ENCODE results near the gene FAM131B.

FAM131B gene

DNA sequence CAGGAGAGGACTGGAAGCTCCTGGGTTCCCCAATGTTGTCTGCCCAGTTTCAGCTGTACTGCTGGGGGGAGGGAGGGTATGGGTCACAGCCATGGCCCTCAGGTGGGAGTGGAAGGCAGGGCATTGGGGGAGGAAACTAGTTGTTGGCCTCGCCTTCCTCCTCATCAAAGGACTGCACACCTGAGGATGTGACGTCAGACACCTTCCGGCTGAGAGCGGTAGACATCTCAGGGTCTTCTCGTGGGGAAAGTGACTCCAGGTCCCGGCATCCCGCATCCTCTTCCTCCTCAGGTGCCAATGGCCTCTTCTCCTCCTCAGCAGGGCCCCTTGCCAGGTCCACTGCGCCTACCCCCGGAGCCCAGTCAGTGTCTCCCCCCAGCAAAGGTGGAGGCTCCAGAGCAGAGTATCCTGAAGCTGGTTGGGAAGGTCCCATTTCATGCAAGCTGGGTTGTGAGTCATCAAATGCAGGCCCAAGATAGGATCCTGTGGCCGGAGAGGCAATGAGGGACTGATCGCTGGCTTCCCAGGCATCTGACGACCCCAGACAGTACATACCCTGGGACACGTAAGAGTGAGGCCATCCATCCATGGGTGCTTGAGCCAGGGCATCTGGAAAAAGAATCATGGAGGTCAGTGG is 6.0 kb downstream of the FAM131B start:
- DNase-seq, result no peak

GRCh38 chr7:143355450-143356385 is 6.8 kb downstream of the FAM131B start:
- DNase-seq, result no peak

DNA sequence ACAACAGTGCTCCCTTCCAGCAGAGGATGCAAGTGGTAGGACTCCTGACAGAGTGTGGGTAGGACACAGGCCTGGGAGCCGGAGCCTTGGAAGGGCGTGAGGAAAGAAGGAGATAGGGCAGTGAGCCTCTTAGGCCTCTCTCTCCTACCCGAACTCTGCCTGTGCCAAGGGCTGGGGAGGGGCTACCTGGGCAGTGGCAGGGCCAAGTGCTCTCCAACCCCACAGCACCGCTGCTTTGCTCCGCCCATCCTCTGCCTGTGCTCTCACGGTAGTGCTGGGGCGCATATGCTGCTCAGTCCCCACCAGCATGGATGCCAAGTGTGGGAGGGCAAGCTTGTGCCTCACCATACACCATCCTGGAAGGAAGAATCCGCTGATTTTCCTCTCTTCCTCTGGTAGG is 7.5 kb downstream of the FAM131B start:
- DNase-seq, result no peak

GRCh38 chr7:143354376-143354775 is 8.1 kb downstream of the FAM131B start:
- no peak for DNase-seq

GRCh38 chr7:143352531-143353002 is 9.9 kb downstream of the FAM131B start:
- DNase-seq, result no peak

DNA sequence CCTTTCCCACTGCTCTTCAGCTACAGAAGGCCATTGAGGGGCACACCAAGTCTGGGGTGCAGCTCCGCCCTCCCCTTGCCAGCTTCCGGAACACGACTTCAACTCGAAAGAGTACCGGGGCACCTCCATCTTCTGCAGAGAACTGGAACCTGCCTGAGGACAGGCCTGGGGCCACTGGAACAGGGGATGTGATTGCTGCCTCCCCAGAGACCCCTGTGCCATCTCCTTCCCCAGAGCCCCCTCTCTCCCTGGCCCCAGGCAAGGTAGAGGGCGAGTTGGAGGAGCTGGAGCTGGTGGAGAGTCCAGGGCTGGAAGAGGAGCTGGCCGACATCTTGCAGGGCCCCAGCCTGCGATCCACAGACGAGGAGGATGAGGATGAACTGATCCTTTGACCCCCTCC is 10.9 kb downstream of the FAM131B start:
- DNase-seq, result no peak

DNA sequence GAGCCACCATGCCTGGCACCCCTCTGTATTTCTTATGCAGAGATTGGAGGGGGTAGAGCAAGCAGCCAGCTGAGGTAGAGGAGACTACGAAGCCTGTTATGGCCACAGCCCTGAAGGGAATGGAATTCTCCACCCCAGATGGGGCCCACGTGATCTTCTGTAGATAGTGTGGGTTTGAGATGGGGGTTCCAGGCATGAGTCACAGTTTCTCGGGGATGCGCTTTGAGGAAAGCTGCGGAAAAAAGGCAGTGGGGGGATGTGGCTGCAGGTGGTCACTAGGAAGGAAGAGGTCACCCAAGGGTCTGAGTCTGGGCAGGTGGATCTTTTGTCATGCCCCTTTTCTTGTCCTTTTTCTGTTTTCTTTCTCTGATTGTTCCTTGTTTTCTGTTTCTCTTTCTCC is 11.5 kb downstream of the FAM131B start:
- DNase-seq, result no peak

- no peak for DNase-seq
Measured at GRCh38 chr7:143347950-143348349, 14.6 kb downstream of the FAM131B start.

DNA sequence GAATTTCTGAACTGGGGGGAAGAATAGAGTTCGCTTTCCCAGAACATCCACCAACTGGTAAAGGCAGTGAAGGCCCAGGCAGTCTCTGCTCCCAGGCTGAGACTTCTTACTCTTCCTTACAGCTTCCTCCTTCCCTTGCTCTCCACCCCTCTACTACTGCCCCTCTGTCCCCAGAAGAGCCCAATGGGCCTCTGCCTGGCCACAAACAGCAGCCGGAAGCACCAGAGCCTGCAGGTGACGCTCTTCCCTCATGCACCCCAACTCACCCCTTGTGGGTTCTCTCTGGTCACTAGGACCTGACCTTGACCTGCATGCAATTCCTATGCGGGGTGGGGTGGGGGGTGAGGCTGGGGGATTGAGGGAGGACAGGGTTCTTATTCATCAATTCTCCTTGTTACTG is 16.5 kb downstream of the FAM131B start:
- DNase-seq, result no peak

GRCh38 chr7:143345428-143345900 is 17.0 kb downstream of the FAM131B start:
- peak; percentile 69 for DNase-seq

GRCh38 chr7:143343596-143343995 is 18.9 kb downstream of the FAM131B start:
- DNase-seq, result no peak

GRCh38 chr7:143341842-143342241 is 20.7 kb downstream of the FAM131B start:
- DNase-seq, result no peak

DNA sequence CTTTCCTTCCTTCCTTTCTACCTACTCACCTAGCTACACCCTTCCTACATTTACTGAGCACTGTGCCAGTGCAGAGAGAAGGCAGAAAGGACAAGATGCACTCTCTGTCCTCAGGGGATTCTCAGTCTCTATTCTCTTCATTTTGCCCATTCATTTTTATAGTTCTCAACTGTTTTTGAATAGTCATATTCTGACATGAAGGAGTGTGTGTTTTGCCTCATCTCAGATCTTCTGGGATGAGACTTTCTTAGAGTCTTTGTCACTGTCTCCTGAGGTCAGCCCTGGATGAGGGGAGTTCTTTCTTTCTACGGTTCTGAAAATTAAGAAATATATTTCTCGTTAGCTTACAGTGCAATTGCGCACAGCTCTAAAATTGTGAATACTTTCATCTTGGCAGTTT is 25.3 kb downstream of the FAM131B start:
- DNase-seq, result no peak

GRCh38 chr7:143334244-143334643 is 28.3 kb downstream of the FAM131B start:
- no peak for DNase-seq

- no peak for DNase-seq
Measured at GRCh38 chr7:143331179-143331801, 31.2 kb downstream of the FAM131B start.

GRCh38 chr7:143329471-143330170 is 32.9 kb downstream of the FAM131B start:
- DNase-seq, result no peak

DNA sequence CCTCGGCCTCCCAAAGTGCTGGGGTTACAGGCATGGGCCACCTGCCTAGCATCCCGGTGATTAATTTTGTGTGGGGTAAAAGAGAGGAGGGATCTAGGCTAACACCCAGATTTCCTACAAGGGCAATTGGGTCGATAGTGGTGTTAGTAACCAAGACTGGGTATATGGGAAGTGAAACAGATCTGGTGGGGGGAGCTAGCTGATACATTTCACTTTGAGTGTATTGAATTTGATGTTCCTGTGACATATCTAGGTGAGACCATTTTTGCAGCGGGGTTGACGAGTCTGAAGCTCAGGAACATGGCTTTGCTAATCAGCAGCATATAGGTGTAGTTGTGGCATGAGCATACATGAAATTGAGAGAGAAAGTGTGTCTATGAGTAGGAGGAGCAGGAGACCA is 34.6 kb downstream of the FAM131B start:
- no peak for DNase-seq

- DNase-seq, result no peak
Measured at GRCh38 chr7:143325240-143325639, 37.3 kb downstream of the FAM131B start.

GRCh38 chr7:143323653-143324052 is 38.9 kb downstream of the FAM131B start:
- no peak for DNase-seq

DNA sequence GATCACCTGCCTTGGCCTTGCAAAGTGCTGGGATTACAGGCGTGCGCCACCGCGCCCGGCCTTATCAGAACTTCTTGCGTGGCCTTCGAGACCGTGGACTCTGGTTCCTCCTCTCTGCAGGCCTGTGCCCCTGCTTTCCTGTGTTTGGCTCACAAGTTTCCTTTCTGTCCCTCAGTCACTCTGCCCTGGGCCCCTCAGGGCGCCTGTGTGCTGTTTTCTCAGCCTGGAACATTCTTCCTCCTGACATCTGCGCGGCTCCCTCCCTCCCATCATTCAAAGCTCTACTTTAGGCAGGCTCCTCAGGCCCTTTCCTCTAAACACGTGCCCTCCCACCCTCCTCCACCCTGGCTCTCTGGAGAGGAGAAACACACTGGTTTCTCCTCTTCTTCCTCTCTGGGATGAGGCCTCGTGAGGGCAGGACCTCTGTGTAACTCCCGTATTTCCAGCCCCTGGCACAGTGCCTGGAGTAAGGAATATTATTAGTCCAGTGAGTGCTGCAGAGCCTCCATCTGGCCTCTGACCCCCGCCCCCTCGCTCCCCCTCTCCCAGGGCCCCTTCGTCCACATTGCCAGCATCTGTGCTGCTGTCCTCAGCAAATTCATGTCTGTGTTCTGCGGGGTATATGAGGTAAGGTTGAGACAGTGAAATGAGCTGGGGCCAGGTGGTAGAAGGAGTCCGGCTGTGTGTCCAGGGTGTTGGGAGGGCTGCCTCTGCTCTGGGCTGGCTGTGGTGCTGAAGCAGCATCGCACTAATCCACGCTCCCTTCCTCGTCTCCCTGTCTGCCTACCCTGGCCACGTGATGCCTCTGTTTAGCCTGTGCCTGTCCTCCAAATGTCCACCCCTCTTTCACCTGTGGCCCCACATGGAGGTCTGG is 39.5 kb downstream of the FAM131B start:
- DNase-seq, result no peak

- DNase-seq, result no peak
Measured at GRCh38 chr7:143321734-143322133, 40.8 kb downstream of the FAM131B start.

DNA sequence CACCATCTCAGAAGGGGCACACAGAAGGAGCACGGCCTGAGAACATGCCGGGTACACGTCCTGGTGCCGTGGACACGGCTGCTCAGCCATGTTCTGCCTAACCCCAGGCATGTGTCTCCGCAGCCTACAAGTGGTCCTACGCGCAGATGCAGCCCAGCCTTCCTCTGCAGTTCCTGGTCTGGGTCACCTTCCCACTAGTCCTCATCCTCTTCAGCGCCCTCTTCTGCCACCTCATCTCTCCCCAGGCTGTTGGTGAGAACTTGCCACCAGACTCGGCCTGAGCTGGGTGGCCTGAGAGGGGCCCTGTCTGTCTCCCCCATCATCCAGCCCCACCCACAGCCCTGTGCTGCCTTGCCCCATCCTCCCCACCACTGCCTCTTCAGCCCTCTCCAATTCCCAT is 41.3 kb downstream of the FAM131B start:
- DNase-seq, result no peak

Measured in NCI-H1105 treated with DMSO at 0.1 percent for 48 hours (cell line).